Measurements from ENCODE around the gene TMEM62.
"Not testable (repeated sequence)": the region's sequence is repeated elsewhere in the genome, so short reads cannot be mapped to it uniquely, and the experiment has no call there.

The TMEM62 gene

GRCh38 chr15:43183270-43183669 lies 49.9 kb downstream of the TMEM62 start:
- DNase-seq (ENCODE audit: low read depth): no peak

GRCh38 chr15:43184407-43185124 lies 51.2 kb downstream of the TMEM62 start:
- no peak for DNase-seq (ENCODE audit: low read depth)

- peak; percentile 90 for DNase-seq (ENCODE audit: low read depth)
These were observed 52.0 kb downstream of the TMEM62 start, which contains the start of gene CCNDBP1 for GRCh38 chr15:43185157-43186002. Gene CCNDBP1 (plus strand): TSS chr15:43185403. CDS start chr15:43185499, 96 bp downstream.

GRCh38 chr15:43186003-43186353 lies 52.6 kb downstream of the TMEM62 start:
- no peak for DNase-seq (ENCODE audit: low read depth)

- no peak for DNase-seq (ENCODE audit: low read depth)
These were observed 54.3 kb downstream of the TMEM62 start for GRCh38 chr15:43187544-43188155.

GRCh38 chr15:43189296-43189695 lies 55.9 kb downstream of the TMEM62 start:
- DNase-seq (ENCODE audit: low read depth): no peak

- no peak for DNase-seq (ENCODE audit: low read depth)
These were observed 56.8 kb downstream of the TMEM62 start for GRCh38 chr15:43190178-43190577.

GRCh38 chr15:43193710-43194109 lies 60.3 kb downstream of the TMEM62 start:
- DNase-seq (ENCODE audit: low read depth): no peak

GRCh38 chr15:43194795-43195194 lies 61.4 kb downstream of the TMEM62 start:
- no peak for DNase-seq (ENCODE audit: low read depth)

- no peak for DNase-seq (ENCODE audit: low read depth)
These were observed 63.6 kb downstream of the TMEM62 start for GRCh38 chr15:43196760-43197548.

GRCh38 chr15:43197773-43198172 lies 64.4 kb downstream of the TMEM62 start:
- DNase-seq (ENCODE audit: low read depth): not testable (repeated sequence)

- not testable (repeated sequence) for DNase-seq (ENCODE audit: low read depth)
These were observed 65.2 kb downstream of the TMEM62 start for GRCh38 chr15:43198556-43198955.

GRCh38 chr15:43198992-43199391 lies 65.6 kb downstream of the TMEM62 start:
- no peak for DNase-seq (ENCODE audit: low read depth)

- no peak for DNase-seq (ENCODE audit: low read depth)
These were observed 66.6 kb downstream of the TMEM62 start for GRCh38 chr15:43199945-43200488.

GRCh38 chr15:43204016-43204901 lies 70.9 kb downstream of the TMEM62 start:
- DNase-seq (ENCODE audit: low read depth): peak; percentile 29

GRCh38 chr15:43206054-43206453 lies 72.7 kb downstream of the TMEM62 start:
- DNase-seq (ENCODE audit: low read depth): no peak

GRCh38 chr15:43207024-43207423 lies 73.6 kb downstream of the TMEM62 start:
- no peak for DNase-seq (ENCODE audit: low read depth)

GRCh38 chr15:43208052-43209002 lies 74.9 kb downstream of the TMEM62 start:
- no peak for DNase-seq (ENCODE audit: low read depth)

- no peak for DNase-seq (ENCODE audit: low read depth)
These were observed 75.9 kb downstream of the TMEM62 start for GRCh38 chr15:43209059-43209824.
